ENCODE measurements around the gene TPP1.

Gene TPP1

GRCh38 chr11:6646918-6647679 lies 27.9 kb upstream of the TPP1 start:
- DNase-seq: no peak

GRCh38 chr11:6646576-6646917 lies 27.3 kb upstream of the TPP1 start:
- DNase-seq: no peak

GRCh38 chr11:6646071-6646470 lies 26.8 kb upstream of the TPP1 start:
- DNase-seq: no peak

DNA sequence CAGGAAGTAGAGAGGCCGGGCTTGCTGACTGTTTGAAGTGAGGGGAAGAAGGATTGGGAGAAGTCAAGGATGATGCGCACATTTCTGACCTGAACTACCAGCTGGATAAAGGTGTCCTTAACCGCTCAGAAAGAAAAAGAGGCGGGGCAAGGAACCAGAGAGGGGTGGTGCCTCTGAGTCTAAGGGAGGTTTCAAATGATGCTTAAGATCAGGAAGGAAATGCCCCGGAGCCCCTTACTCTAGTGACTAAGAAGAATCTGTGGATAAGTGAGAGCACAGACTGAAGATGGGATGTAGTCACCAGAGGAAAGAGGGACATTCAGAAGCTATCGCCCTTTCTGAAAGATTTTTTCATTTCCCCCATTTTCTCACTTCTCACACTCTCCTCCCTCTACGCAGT lies 23.7 kb upstream of the TPP1 start:
- DNase-seq: no peak

- DNase-seq: no peak
Observed at GRCh38 chr11:6640985-6641701, 21.9 kb upstream of the TPP1 start.

- DNase-seq: no peak
Observed at GRCh38 chr11:6640036-6640984, 21.1 kb upstream of the TPP1 start.

GRCh38 chr11:6638429-6638828 lies 19.2 kb upstream of the TPP1 start:
- no peak for DNase-seq

GRCh38 chr11:6637871-6638270 lies 18.6 kb upstream of the TPP1 start:
- no peak for DNase-seq

- DNase-seq: no peak
Observed at GRCh38 chr11:6636480-6636879, 17.3 kb upstream of the TPP1 start.

DNA sequence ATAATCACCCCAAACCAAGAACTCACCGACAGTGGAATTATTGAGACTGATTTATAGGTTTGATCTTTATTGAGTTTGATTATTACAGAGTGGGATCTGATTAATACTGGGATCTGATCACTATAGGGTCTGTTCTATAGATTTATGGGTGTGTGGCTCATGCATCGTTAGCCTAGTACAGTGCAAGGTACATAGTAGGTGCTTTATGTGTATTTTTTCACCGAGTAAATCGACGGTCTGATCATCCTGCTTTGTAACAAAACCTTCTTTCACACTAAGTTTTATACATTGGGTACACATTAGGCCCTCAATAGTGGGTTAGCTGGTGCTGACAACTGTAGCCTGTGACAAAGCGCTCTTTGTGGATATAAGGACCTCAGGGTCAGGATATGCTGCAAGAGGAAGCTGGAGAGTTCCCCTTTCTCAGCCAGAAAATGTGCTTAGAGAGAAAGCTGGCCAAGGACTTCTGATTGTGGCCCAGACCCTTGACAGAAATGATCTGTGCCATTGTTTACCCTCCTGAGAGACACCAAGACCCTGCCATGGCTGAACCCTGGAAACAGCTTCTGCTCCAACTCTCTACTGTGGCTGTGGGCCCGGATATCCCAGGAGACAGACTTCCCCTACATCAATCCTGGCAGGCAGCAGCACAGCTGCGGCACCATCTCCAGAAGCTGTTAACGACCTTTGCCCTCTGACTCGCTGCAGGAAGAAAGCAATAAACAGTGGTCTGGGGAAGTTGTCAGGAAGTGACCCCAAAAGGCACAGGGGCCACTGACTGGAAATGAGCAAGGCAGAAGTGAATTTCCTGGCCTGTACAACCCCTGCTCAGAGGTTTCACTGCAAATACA lies 16.1 kb upstream of the TPP1 start:
- DNase-seq: no peak

GRCh38 chr11:6634534-6634933 lies 15.3 kb upstream of the TPP1 start:
- no peak for DNase-seq

DNA sequence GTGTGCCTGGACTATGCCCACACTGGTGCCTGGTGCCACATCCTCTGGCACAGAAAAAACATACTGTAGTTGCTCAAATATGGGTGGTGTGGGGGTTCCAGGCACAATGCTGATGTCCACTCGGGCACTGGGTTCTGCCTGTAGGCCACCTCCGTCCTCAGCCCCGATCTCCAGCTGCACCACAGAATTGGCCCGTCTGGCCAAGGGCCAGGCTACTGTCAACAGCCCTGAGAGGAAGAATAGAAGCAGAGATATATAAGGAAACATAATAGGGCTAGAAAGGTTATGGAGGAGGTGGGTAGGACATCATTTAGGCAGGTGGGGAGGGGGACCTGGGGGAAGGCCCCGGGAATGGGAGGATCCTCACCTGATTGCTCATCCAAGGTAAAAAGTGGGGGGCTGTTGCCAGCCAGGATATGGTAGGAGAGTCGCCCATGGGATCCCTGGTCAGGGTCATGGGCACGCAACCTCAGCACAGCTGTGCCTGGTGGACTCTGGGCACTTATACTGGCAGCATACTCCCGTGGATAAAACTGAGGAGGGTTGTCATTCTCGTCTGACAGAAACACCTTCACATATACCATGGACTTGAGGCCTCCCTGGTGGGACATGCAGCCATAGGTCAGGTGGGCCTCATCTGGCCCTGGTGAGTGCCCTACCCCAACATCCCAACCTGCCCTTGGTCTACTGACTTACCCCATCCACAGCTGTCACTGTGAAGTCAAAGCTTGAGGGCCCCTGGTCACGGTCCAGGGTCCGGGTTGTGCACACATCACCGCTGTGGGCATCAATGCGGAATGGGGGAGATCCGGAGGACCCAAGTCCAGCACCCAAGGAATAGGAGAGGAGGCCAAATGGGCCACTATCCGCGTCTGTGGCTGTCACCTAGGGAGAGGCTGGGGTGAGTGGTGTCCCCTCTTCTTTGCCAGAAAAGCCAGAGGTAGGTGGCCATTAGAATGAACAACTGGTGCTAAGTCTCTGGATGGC lies 14.5 kb upstream of the TPP1 start:
- no peak for DNase-seq

GRCh38 chr11:6632116-6633073 lies 13.2 kb upstream of the TPP1 start:
- DNase-seq: no peak

GRCh38 chr11:6631361-6631890 lies 12.2 kb upstream of the TPP1 start:
- no peak for DNase-seq

DNA sequence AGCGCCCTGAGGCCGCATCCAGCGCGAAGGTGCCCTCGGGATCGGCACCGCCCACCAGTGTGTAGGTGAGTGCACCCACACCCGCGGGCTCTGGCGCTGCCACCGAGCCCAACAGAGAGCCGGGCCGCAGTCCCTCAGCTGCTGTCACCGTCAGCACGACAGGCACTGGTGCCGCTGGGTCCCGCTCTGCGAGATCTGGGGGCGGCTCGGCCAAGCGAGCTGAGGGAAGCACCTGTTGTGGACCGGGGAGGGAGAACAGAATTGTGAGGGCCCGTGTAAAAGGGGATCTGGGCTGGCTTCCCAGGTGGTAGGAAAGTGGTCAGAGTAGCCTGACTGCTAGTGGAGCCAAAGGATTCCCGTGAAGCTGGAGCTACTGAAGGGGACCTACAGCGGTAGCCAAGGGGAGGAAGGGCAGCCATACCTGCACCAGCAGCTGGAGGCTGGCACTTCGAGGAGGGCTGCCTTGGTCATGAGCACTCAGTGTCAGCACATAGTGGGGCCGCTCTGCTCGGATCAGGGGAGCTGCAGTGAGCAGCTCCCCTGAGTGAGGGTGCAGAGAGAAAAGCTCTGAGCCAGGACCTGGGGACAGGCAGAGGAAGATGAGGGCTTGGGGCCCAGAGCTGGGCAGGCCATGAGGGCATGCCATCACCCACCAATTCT lies 11.5 kb upstream of the TPP1 start:
- DNase-seq: no peak

DNA sequence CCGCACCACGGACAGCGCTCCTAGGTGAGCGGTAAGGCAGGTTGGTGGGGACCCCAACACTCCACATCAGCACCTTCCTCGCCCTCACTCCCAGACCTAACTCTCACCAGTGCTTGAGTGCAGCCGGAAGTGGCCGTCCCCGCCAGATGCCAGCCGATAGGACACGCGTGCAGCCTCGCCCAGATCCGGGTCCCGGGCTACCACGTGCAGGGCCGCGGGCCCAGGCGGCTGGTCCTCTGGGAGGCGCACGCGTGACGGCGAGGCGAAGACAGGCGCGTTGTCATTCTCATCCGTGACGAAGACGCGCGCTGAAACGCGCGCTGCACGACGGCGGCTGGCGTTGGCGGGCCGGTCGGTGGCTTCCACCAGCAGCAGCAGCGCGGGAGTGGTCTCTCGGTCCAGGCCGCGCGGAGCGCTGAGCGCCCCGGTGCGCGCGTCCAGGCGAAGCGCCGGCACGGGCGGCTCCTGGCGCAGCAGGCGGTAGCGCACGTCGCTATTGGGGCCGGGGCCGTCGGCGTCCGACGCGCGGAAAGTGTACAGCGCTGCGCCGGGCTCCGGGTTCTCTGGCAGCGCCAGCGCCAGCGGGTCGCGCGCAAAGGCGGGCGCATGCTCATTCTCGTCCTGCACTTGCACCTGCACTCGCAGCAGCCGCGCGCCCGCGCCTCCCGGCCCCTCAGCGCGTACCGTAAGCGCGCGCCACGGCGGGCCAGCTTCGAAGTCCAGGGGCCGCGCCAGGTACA lies 10.8 kb upstream of the TPP1 start:
- peak; percentile 41 to 56 for DNase-seq

DNA sequence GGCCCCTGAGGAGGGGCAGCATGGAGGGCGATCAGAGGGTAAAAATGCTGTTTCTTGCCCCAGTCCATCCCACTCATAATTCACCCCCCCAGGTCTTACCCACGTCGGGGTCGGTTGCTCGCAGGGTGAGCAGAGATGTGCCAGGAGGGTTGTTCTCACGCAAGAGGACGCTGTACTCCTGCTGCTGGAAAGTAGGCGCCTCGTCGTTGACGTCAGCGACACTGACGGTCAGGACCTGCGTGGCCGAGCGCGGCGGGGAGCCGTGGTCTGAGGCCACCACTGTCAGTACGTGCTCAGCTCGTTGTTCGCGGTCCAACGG lies 10.3 kb upstream of the TPP1 start:
- no peak for DNase-seq

GRCh38 chr11:6628526-6628925 lies 9.3 kb upstream of the TPP1 start:
- DNase-seq: no peak

GRCh38 chr11:6627762-6628241 lies 8.6 kb upstream of the TPP1 start:
- no peak for DNase-seq
